K562 (cell line): ENCODE results near the gene VEZF1. TPM values are rescaled to one million over a fixed set of nuclear protein-coding genes. Genes with fewer than 3 reads are reported as not detected.
A peak's percentile ranks its signal among the peaks of the same experiment; 100 is the strongest.

Experiments
- ATAC-seq: fragments of 200-7000 bp; cut with Tn5 transposase; 3 replicates; pipeline ENCODE4 v1.9.1; 2020; ENCODE audit warnings: moderate library complexity
- BruUV-seq: library from RNA; stranded (reverse); fragments of 400-500 nt; replicated peaks from 2 replicates; lab custom pipeline; 2021; lab: Mats Ljungman, UMichigan
- CTCF ChIA-PET: fragments of 300-600 bp; formaldehyde crosslinking; extraction: SDS; loops from one replicate; lab custom pipeline; 2021; ENCODE audit warnings: low intra/inter-chr PET ratio; lab: Yijun Ruan, JAX
- POLR2A ChIA-PET: fragments of 300-600, 350-650 bp; sonication (Branson Sonifier 250); formaldehyde crosslinking; extraction: SDS; loops from one replicate; lab custom pipeline; 2021; ENCODE audit warnings: antibody characterized with exemption, inconsistent platforms; lab: Yijun Ruan, JAX
- DNase-seq, 4 experiments: peaks; one replicate each; pipeline versions ENCODE4 v3.0.0 to v3.0.0-alpha.2; 2011 to 2018; ENCODE audit warnings: low spot score in 3 of 4, mixed read lengths in 3 of 4; ENCODE audit errors: extremely low read depth in 1 of 4
- FAIRE-seq: peaks from 2 replicates; lab custom pipeline; 2011; peaks lifted over from hg19 to GRCh38; lab: Jason Lieb, UNC
- H2AFZ ChIP-seq: 2 replicates; pipeline ENCODE4 v1.6.0; 2011; ENCODE audit warnings: low read depth, low read length, control low read depth, inconsistent platforms
- H3K27ac ChIP-seq: fragments of 200-600 bp; 3 replicates; pipeline ENCODE4 v1.8.0; 2011; ENCODE audit warnings: low read depth, mild to moderate bottlenecking, control low read depth, inconsistent platforms, low read length, moderate library complexity, mixed read lengths; ENCODE audit errors: extremely low read depth
- H3K27me3 ChIP-seq, 2 experiments: fragments of 300-600 bp in 1 of 2; 2 replicates in 1 of 2; 3 replicates in 1 of 2; pipeline versions ENCODE4 v1.6.0 to v1.8.0; 2011; ENCODE audit warnings: inconsistent platforms in 2 of 2, low read length in 2 of 2, mild to moderate bottlenecking in 1 of 2, mixed read lengths in 1 of 2, moderate library complexity in 1 of 2; ENCODE audit not compliant: control insufficient read depth in 2 of 2, insufficient read depth in 2 of 2
- H3K36me3 ChIP-seq: fragments of 300-600 bp; 3 replicates; pipeline ENCODE4 v1.8.0; 2011; ENCODE audit warnings: mild to moderate bottlenecking, low read length, inconsistent platforms; ENCODE audit not compliant: control insufficient read depth, insufficient read depth
- H3K4me1 ChIP-seq, 2 experiments: fragments of 200-600 bp in 1 of 2; replicated peaks in 1 of 2; 2 replicates in 1 of 2; 3 replicates in 1 of 2; pipeline versions ENCODE4 v1.5.1 to v1.8.0; 2011; ENCODE audit warnings: inconsistent platforms in 2 of 2, low read length in 2 of 2, mild to moderate bottlenecking in 1 of 2, mixed read lengths in 1 of 2, moderate library complexity in 1 of 2; ENCODE audit not compliant: control insufficient read depth in 2 of 2, insufficient read depth in 2 of 2
- H3K4me2 ChIP-seq: 2 replicates; pipeline ENCODE4 v1.6.1; 2011; ENCODE audit warnings: low read length, control low read depth, inconsistent platforms, mixed read lengths; ENCODE audit not compliant: insufficient read depth
- H3K4me3 ChIP-seq: fragments of 200-600 bp; sonication (generic), shearing (Covaris generic); 2 replicates; pipeline ENCODE4 v1.5.1; 2016; ENCODE audit warnings: control low read depth, inconsistent platforms
- H3K79me2 ChIP-seq: fragments of 200-600 bp; 3 replicates; pipeline ENCODE4 v1.8.0; 2011; ENCODE audit warnings: low read length, inconsistent platforms; ENCODE audit not compliant: control insufficient read depth, insufficient read depth
- H3K9ac ChIP-seq, 2 experiments: 2 replicates each; pipeline versions ENCODE4 v1.6.0 to v1.6.1; 2011; ENCODE audit warnings: low read depth in 2 of 2, low read length in 2 of 2, control low read depth in 1 of 2, inconsistent platforms in 1 of 2, mild to moderate bottlenecking in 1 of 2, mixed read lengths in 1 of 2; ENCODE audit not compliant: insufficient read depth in 1 of 2
- H3K9me1 ChIP-seq: one replicate; pipeline ENCODE4 v1.6.0; 2011; ENCODE audit warnings: inconsistent platforms, mild to moderate bottlenecking, low read length, moderate library complexity; ENCODE audit not compliant: control insufficient read depth, insufficient read depth
- H3K9me3 ChIP-seq: replicated peaks from 2 replicates; pipeline ENCODE4 v1.5.1; 2011; ENCODE audit warnings: low read depth, low read length, inconsistent platforms; ENCODE audit not compliant: control insufficient read depth, insufficient read depth
- H4K20me1 ChIP-seq: replicated peaks from 2 replicates; pipeline ENCODE4 v1.6.1; 2011; ENCODE audit warnings: low read length, inconsistent platforms, mixed read lengths; ENCODE audit not compliant: control insufficient read depth, insufficient read depth
- CREB3L1 ChIP-seq: fragments of 450-650 bp; IDR thresholded peaks from 2 replicates; pipeline ENCODE4 v1.6.1; 2014; ENCODE audit warnings: low read depth, mild to moderate bottlenecking, moderate library complexity, borderline replicate concordance
- ELF1 ChIP-seq: fragments of 200-800 bp; sonication (Bioruptor generic); IDR thresholded peaks from 2 replicates; pipeline ENCODE4 v1.6.1; 2016; ENCODE audit warnings: missing genetic modification characterization, missing compliant biosample characterization
- HLTF ChIP-seq: fragments of 450-650 bp; IDR thresholded peaks from 2 replicates; pipeline ENCODE4 v1.6.1; 2016
- NONO ChIP-seq, 2 experiments: fragments of 200-400 bp in 1 of 2; fragments of 450-650 bp in 1 of 2; formaldehyde crosslinking in 1 of 2; IDR thresholded peaks; 2 replicates each; pipeline ENCODE4 v1.6.1; 2017; ENCODE audit warnings: low read depth in 2 of 2, mild to moderate bottlenecking in 2 of 2, moderate library complexity in 2 of 2, low read length in 1 of 2
- POLR2AphosphoS2 ChIP-seq: IDR thresholded peaks from 2 replicates; pipeline ENCODE4 v1.6.1; 2012; ENCODE audit warnings: low read length, improper control_type of control experiment
- POLR2AphosphoS5 ChIP-seq: IDR thresholded peaks from 2 replicates; pipeline ENCODE4 v1.6.1; 2011; ENCODE audit warnings: mild to moderate bottlenecking, low read depth, low read length, moderate library complexity; ENCODE audit not compliant: control insufficient read depth, insufficient read depth
- SMAD1 ChIP-seq: fragments of 150-350 bp; IDR thresholded peaks from 2 replicates; pipeline ENCODE4 v1.6.1; 2014; ENCODE audit warnings: low read length, low read depth; ENCODE audit not compliant: partially characterized antibody
- STAT5A ChIP-seq: IDR thresholded peaks from 2 replicates; pipeline ENCODE4 v1.6.1; 2012; ENCODE audit warnings: low read length, inconsistent platforms, borderline replicate concordance
- ZKSCAN3 ChIP-seq: fragments of 250-450 bp; sonication (Bioruptor Pico); IDR thresholded peaks from 2 replicates; pipeline ENCODE4 v1.4.0; 2020
- ZNF347 ChIP-seq: fragments of 450-650 bp; formaldehyde crosslinking; IDR thresholded peaks from 2 replicates; pipeline ENCODE4 v1.4.0; 2020; ENCODE audit warnings: low read depth, mild to moderate bottlenecking, moderate library complexity
- ZSCAN32 ChIP-seq: fragments of 450-650 bp; formaldehyde crosslinking; IDR thresholded peaks from 2 replicates; pipeline ENCODE4 v1.4.0; 2020; ENCODE audit warnings: mild to moderate bottlenecking, moderate library complexity
- WGBS: fragments of 100-300 bp; shearing (Covaris generic); methylation state at CpG from one replicate; pipeline ENCODE4 v1.1.6; 2016; ENCODE audit warnings: low coverage, mixed read lengths; ENCODE audit not compliant: insufficient coverage; ENCODE audit errors: missing lambda C conversion rate; 5-methylcytosine and 5-hydroxymethylcytosine counted together
- in situ Hi-C: fragments of 300-500 bp; cut with MboI; formaldehyde crosslinking; loops from 4 replicates; pipeline ENCODE4 v1.15.0; 2018; ENCODE audit warnings: inconsistent platforms, mixed read lengths
- intact Hi-C: fragments of 100-400 bp; cut with micrococcal nuclease; formaldehyde crosslinking; loops from 2 replicates; pipeline ENCODE4 v1.14.2; 2022
- polyA plus RNA-seq, 8 experiments: library from polyadenylated mRNA; depleted of rRNA in 4 of 8; stranded (reverse) in 5 of 8; unstranded in 3 of 8; fragments of >200 nt; fragmentation: Nextera tagmentation in 2 of 8; fragmentation: Illumina TruSeq in 1 of 8; extraction: Ambion mirVana in 2 of 8; extraction: Trizol in 1 of 8; gene quantifications; 2 replicates each; pipeline versions ENCODE4 v1.2.1 to v1.2.3, GENCODE V29; 2011 to 2014; ENCODE audit warnings: inconsistent platforms in 1 of 8, missing spikeins in 1 of 8
- total RNA-seq, 7 experiments: library from RNA; depleted of rRNA in 6 of 7; stranded (reverse); fragments of >200 nt in 6 of 7; fragmentation: Illumina TruSeq in 2 of 7; extraction: Trizol in 2 of 7; gene quantifications; 2 replicates each; pipeline versions ENCODE4 v1.2.1 to v1.2.3, GENCODE V29; 2011 to 2021; ENCODE audit warnings: low replicate concordance in 1 of 7
- TF ChIP-seq, protein P1 (sequence below): fragments of 450-650 bp; formaldehyde crosslinking; IDR thresholded peaks from 2 replicates; pipeline ENCODE4 v1.4.0; 2020; ENCODE audit warnings: mild to moderate bottlenecking, moderate library complexity
- TF ChIP-seq, protein P2 (sequence below): fragments of 250-450 bp; sonication (Bioruptor Pico); IDR thresholded peaks from 2 replicates; pipeline ENCODE4 v1.5.0; 2020; ENCODE audit warnings: mild to moderate bottlenecking
- TF ChIP-seq, protein P3 (sequence below): fragments of 250-450 bp; sonication (Bioruptor Pico); IDR thresholded peaks from 2 replicates; pipeline ENCODE4 v1.5.1; 2021; ENCODE audit warnings: mild to moderate bottlenecking

The VEZF1 gene
- total and polyA plus RNA-seq, 9 of the 15 experiments (the other 6 are each of a cell fraction or from before 2014, with no cell fraction given) = 9.5 to 33.4 (median 22.1) TPM

- peaks cover 3% of the 10 kb centered on the region for H3K9me1 ChIP-seq
- CTCF ChIA-PET = interaction anchor here (0.6 to 1.4 kb wide), 8 partner anchors 12 to 871 kb away, joined by 3 to 8 read pairs (median 4); partner anchors contain the start of gene SRSF1
- FAIRE-seq = peak; percentile 85
- H3K4me1 ChIP-seq = peaks cover 2 to 31% of the 10 kb centered on the region in 2 experiments; a peak in 4 of 5 replicates
- in situ Hi-C loops = loop anchor here (5.0 kb wide), 1 partner anchor 143 kb away; the partner anchor contains the start of gene MRPS23
- no peak overlapping the region; the same call in 2 of the 3 replicates for H3K27ac ChIP-seq
- peak; percentile 50 to 81 (median 65) for DNase-seq
- H2AFZ ChIP-seq = no peak overlapping the region
- no peak overlapping the region for H3K4me3 ChIP-seq
- peak; percentile 85 for ATAC-seq
- H3K4me2 ChIP-seq = no peak overlapping the region
- no peaks in the 10 kb centered on the region for H3K79me2 ChIP-seq
- no TSS peak for BruUV-seq
- no peaks in the 10 kb centered on the region; the same call in 1 of the 2 replicates for H4K20me1 ChIP-seq
- intact Hi-C loops = loop anchor here (1.0 to 5.0 kb wide), 5 partner anchors 45 to 137 kb away; no protein-coding TSS in a partner anchor
- POLR2A ChIA-PET = interaction anchor here (0.7 to 7.6 kb wide), 9 partner anchors 8 to 1020 kb away, joined by 3 to 82 read pairs (median 4); partner anchors contain the start of gene SRSF1
- peaks cover 29% of the 10 kb centered on the region for H3K36me3 ChIP-seq
- no peaks in the 10 kb centered on the region for H3K27me3 ChIP-seq
- no peaks in the 10 kb centered on the region for H3K9me3 ChIP-seq
- H3K9ac ChIP-seq = no peak overlapping the region
- 31% methylated on average over 4 of the region's 4 CpGs for WGBS
- TF ChIP-seq POLR2AphosphoS2 (peak; percentile 89), SMAD1 (peak; percentile 15), STAT5A (no peak), ELF1 (0 out of 2 replicates have a peak, but pooled peaks have one; percentile 20), POLR2AphosphoS5 (0 out of 2 replicates have a peak, but pooled peaks have one; percentile 52), NONO (IDR thresholded peaks at IDR 0.05; ENCODE audit: low read depth in 2 of 2, low read length in 1 of 2) (0 out of 4 replicates have a peak, but pooled peaks of 1 of the 2 experiments have one; percentile 26), ZKSCAN3 (CRISPR knock-in tag) (no peak), CREB3L1 (peak; percentile 62; the same call in 1 of the 2 replicates), ZSCAN32 (no peak), ZNF347 (no peak), HLTF (no peak)
- TF ChIP-seq, protein P1, sequence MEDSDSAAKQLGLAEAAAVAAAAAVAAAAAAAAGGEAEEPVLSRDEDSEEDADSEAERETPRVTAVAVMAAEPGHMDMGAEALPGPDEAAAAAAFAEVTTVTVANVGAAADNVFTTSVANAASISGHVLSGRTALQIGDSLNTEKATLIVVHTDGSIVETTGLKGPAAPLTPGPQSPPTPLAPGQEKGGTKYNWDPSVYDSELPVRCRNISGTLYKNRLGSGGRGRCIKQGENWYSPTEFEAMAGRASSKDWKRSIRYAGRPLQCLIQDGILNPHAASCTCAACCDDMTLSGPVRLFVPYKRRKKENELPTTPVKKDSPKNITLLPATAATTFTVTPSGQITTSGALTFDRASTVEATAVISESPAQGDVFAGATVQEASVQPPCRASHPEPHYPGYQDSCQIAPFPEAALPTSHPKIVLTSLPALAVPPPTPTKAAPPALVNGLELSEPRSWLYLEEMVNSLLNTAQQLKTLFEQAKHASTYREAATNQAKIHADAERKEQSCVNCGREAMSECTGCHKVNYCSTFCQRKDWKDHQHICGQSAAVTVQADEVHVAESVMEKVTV (CRISPR knock-in tag) = peak; percentile 37; the same call in 1 of the 2 replicates
- TF ChIP-seq, protein P2, sequence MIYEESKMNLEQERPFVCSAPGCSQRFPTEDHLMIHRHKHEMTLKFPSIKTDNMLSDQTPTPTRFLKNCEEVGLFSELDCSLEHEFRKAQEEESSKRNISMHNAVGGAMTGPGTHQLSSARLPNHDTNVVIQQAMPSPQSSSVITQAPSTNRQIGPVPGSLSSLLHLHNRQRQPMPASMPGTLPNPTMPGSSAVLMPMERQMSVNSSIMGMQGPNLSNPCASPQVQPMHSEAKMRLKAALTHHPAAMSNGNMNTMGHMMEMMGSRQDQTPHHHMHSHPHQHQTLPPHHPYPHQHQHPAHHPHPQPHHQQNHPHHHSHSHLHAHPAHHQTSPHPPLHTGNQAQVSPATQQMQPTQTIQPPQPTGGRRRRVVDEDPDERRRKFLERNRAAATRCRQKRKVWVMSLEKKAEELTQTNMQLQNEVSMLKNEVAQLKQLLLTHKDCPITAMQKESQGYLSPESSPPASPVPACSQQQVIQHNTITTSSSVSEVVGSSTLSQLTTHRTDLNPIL = no peak
- TF ChIP-seq, protein P3, sequence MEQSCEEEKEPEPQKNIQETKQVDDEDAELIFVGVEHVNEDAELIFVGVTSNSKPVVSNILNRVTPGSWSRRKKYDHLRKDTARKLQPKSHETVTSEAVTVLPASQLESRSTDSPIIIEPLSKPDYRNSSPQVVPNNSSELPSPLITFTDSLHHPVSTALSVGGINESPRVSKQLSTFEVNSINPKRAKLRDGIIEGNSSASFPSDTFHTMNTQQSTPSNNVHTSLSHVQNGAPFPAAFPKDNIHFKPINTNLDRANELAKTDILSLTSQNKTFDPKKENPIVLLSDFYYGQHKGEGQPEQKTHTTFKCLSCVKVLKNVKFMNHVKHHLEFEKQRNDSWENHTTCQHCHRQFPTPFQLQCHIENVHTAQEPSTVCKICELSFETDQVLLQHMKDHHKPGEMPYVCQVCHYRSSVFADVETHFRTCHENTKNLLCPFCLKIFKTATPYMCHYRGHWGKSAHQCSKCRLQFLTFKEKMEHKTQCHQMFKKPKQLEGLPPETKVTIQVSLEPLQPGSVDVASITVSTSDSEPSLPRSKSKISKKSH (CRISPR knock-in tag) = no peak
These were observed 7.3 kb upstream of the VEZF1 start for GRCh38 chr17:57995076-57995956.
